Measurements from ENCODE around the gene FAM24A. TPM values are rescaled to one million over a fixed set of nuclear protein-coding genes. Genes with fewer than 3 reads are reported as not detected.
"Not testable (repeated sequence)": the region's sequence is repeated elsewhere in the genome, so short reads cannot be mapped to it uniquely, and the experiment has no call there.

Gene FAM24A
- total and polyA plus RNA-seq, 8 donors, result not detected

GRCh38 chr10:122864901-122865300 is 45.5 kb upstream of the FAM24A start:
- Histone ChIP-seq H3K27me3 (no peaks in the 10 kb centered on the region), H3K9me3 (no peaks in the 10 kb centered on the region), H3K36me3 (no peaks in the 10 kb centered on the region), H3K27ac (no peak overlapping the region), H3K4me3 (no peak overlapping the region), H3K4me1 (peaks cover 0 to 11% (median 0%) of the 10 kb centered on the region in 4 donors)
- intact Hi-C loops (cut with DNase I; ENCODE audit: low total_unique reads), result no loop called here
- WGBS, 5 donors, result 87 to 94% (median 90%) methylated on average over 1 of the region's 1 CpG
- TF ChIP-seq CTCF (IDR thresholded peaks at IDR 0.05) (no peak), POLR2AphosphoS5 (IDR thresholded peaks at IDR 0.05) (no peak), POLR2A (IDR thresholded peaks at IDR 0.05) (no peak), EP300 (IDR thresholded peaks at IDR 0.05) (no peak)
- no peak for DNase-seq

- H3K27me3 ChIP-seq; DNase-seq; H3K9me3 ChIP-seq; H3K36me3 ChIP-seq; intact Hi-C loops (cut with DNase I; ENCODE audit: low total_unique reads); H3K27ac ChIP-seq; H3K4me3 ChIP-seq: not testable (repeated sequence)
- 60 to 76% (median 66%) methylated on average over 3 of the region's 3 CpGs for WGBS, 5 donors
- H3K4me1 ChIP-seq, result peaks cover 0 to 11% (median 0%) of the 10 kb centered on the region in 4 donors
Observed at GRCh38 chr10:122866757-122867482, 43.5 kb upstream of the FAM24A start.

GRCh38 chr10:122868768-122869167 is 41.6 kb upstream of the FAM24A start:
- H3K4me3 ChIP-seq; H3K36me3 ChIP-seq; H3K27ac ChIP-seq; DNase-seq; intact Hi-C loops (cut with DNase I; ENCODE audit: low total_unique reads); H3K27me3 ChIP-seq; H3K9me3 ChIP-seq: not testable (repeated sequence)
- WGBS, 5 donors, result 94 to 100% (median 94%) methylated on average over 1 to 2 of the region's 2 CpGs
- H3K4me1 ChIP-seq, result peaks cover 0 to 11% (median 0%) of the 10 kb centered on the region in 4 donors

GRCh38 chr10:122871947-122872346 is 38.5 kb upstream of the FAM24A start:
- H3K36me3 ChIP-seq; H3K27me3 ChIP-seq; H3K9me3 ChIP-seq; H3K4me1 ChIP-seq; intact Hi-C loops (cut with DNase I; ENCODE audit: low total_unique reads); H3K4me3 ChIP-seq; DNase-seq; H3K27ac ChIP-seq: not testable (repeated sequence)
- 88 to 100% (median 96%) methylated on average over 1 to 2 of the region's 2 CpGs for WGBS, 5 donors

GRCh38 chr10:122875843-122876466 is 34.5 kb upstream of the FAM24A start:
- intact Hi-C loops (cut with DNase I; ENCODE audit: low total_unique reads), result no loop called here

More at GRCh38 chr10:122875843-122876466, 34.5 kb upstream of the FAM24A start:
- H3K9me3 ChIP-seq, result no peaks in the 10 kb centered on the region
- no peak overlapping the region for H3K4me3 ChIP-seq
- TF ChIP-seq POLR2AphosphoS5 (IDR thresholded peaks at IDR 0.05), result no peak
- no peak for TF ChIP-seq POLR2A (IDR thresholded peaks at IDR 0.05)
- TF ChIP-seq CTCF (IDR thresholded peaks at IDR 0.05), result no peak
- TF ChIP-seq EP300 (IDR thresholded peaks at IDR 0.05), result no peak
- peaks cover 7 to 44% (median 24%) of the 10 kb centered on the region in 4 donors for H3K4me1 ChIP-seq
- WGBS, 5 donors, result 36 to 50% (median 40%) methylated on average over 6 of the region's 6 CpGs
- H3K27me3 ChIP-seq, result peaks cover 0 to 4% (median 0%) of the 10 kb centered on the region in 3 donors
- H3K36me3 ChIP-seq, result no peaks in the 10 kb centered on the region
- DNase-seq, result peak in 1 of 2 donors; percentile 9
- no peak overlapping the region for H3K27ac ChIP-seq

Measured in stomach (tissue), 9 donors.